ENCODE measurements around the gene RAB8B.

Gene RAB8B

GRCh38 chr15:63165166-63165859, 24.1 kb upstream of the RAB8B start:
- no peaks in the 10 kb centered on the region for H3K79me2 ChIP-seq
- no peaks in the 10 kb centered on the region for H3K36me3 ChIP-seq (ENCODE audit: control insufficient read depth, insufficient read depth, low read length)
- no peaks in the 10 kb centered on the region for H3K9me3 ChIP-seq (ENCODE audit: control insufficient read depth, low read length)
- H3K4me2 ChIP-seq (ENCODE audit: low read length): no peak overlapping the region
- no peaks in the 10 kb centered on the region for H3K27me3 ChIP-seq (ENCODE audit: control insufficient read depth, insufficient read depth, low read length)
- no peak overlapping the region for H3K4me3 ChIP-seq (ENCODE audit: low read depth, low read length)
- no peak overlapping the region for H3K27ac ChIP-seq
- H3K4me1 ChIP-seq: no peaks in the 10 kb centered on the region
- no peak overlapping the region for H3K9ac ChIP-seq
- no peak for TF ChIP-seq CTCF (IDR thresholded peaks at IDR 0.05)
- no peak overlapping the region for H2AFZ ChIP-seq

- Histone ChIP-seq H3K4me3 (ENCODE audit: low read depth, low read length) (no peak overlapping the region), H3K36me3 (ENCODE audit: control insufficient read depth, insufficient read depth, low read length) (no peaks in the 10 kb centered on the region), H3K27me3 (ENCODE audit: control insufficient read depth, insufficient read depth, low read length) (no peaks in the 10 kb centered on the region), H3K9me3 (ENCODE audit: control insufficient read depth, low read length) (no peaks in the 10 kb centered on the region), H3K79me2 (no peaks in the 10 kb centered on the region), H3K9ac (no peak overlapping the region), H2AFZ (no peak overlapping the region), H3K4me2 (ENCODE audit: low read length) (no peak overlapping the region), H3K27ac (no peak overlapping the region), H3K4me1 (no peaks in the 10 kb centered on the region)
- TF ChIP-seq CTCF (IDR thresholded peaks at IDR 0.05): no peak
Observed at GRCh38 chr15:63166219-63166618, 23.2 kb upstream of the RAB8B start.

GRCh38 chr15:63169788-63170187, 19.6 kb upstream of the RAB8B start:
- H3K79me2 ChIP-seq: no peaks in the 10 kb centered on the region
- H3K27ac ChIP-seq: no peak overlapping the region
- H3K4me2 ChIP-seq (ENCODE audit: low read length): no peak overlapping the region
- H3K4me1 ChIP-seq: no peaks in the 10 kb centered on the region
- no peaks in the 10 kb centered on the region for H3K36me3 ChIP-seq (ENCODE audit: control insufficient read depth, insufficient read depth, low read length)
- no peaks in the 10 kb centered on the region for H3K27me3 ChIP-seq (ENCODE audit: control insufficient read depth, insufficient read depth, low read length)
- TF ChIP-seq CTCF (IDR thresholded peaks at IDR 0.05): no peak
- H3K9me3 ChIP-seq (ENCODE audit: control insufficient read depth, low read length): no peaks in the 10 kb centered on the region
- H2AFZ ChIP-seq: no peak overlapping the region
- H3K9ac ChIP-seq: no peak overlapping the region
- no peak overlapping the region for H3K4me3 ChIP-seq (ENCODE audit: low read depth, low read length)

GRCh38 chr15:63172376-63172775, 17.0 kb upstream of the RAB8B start:
- no peaks in the 10 kb centered on the region for H3K36me3 ChIP-seq (ENCODE audit: control insufficient read depth, insufficient read depth, low read length)
- no peak for TF ChIP-seq CTCF (IDR thresholded peaks at IDR 0.05)
- H3K79me2 ChIP-seq: no peaks in the 10 kb centered on the region
- H3K4me2 ChIP-seq (ENCODE audit: low read length): no peak overlapping the region
- no peaks in the 10 kb centered on the region for H3K27me3 ChIP-seq (ENCODE audit: control insufficient read depth, insufficient read depth, low read length)
- no peak overlapping the region for H3K9ac ChIP-seq
- no peak overlapping the region for H2AFZ ChIP-seq
- H3K9me3 ChIP-seq (ENCODE audit: control insufficient read depth, low read length): no peaks in the 10 kb centered on the region
- H3K27ac ChIP-seq: no peak overlapping the region
- no peak overlapping the region for H3K4me3 ChIP-seq (ENCODE audit: low read depth, low read length)
- no peaks in the 10 kb centered on the region for H3K4me1 ChIP-seq

GRCh38 chr15:63172851-63173451, 16.5 kb upstream of the RAB8B start:
- H3K36me3 ChIP-seq (ENCODE audit: control insufficient read depth, insufficient read depth, low read length): no peaks in the 10 kb centered on the region
- H3K4me3 ChIP-seq (ENCODE audit: low read depth, low read length): no peak overlapping the region
- no peaks in the 10 kb centered on the region for H3K9me3 ChIP-seq (ENCODE audit: control insufficient read depth, low read length)
- no peaks in the 10 kb centered on the region for H3K4me1 ChIP-seq
- H3K27ac ChIP-seq: no peak overlapping the region
- H3K79me2 ChIP-seq: no peaks in the 10 kb centered on the region
- H3K27me3 ChIP-seq (ENCODE audit: control insufficient read depth, insufficient read depth, low read length): no peaks in the 10 kb centered on the region
- H2AFZ ChIP-seq: no peak overlapping the region
- no peak for TF ChIP-seq CTCF (IDR thresholded peaks at IDR 0.05)
- no peak overlapping the region for H3K4me2 ChIP-seq (ENCODE audit: low read length)
- H3K9ac ChIP-seq: no peak overlapping the region
